ENCODE results near the gene LDLRAD4.

The LDLRAD4 gene

DNA sequence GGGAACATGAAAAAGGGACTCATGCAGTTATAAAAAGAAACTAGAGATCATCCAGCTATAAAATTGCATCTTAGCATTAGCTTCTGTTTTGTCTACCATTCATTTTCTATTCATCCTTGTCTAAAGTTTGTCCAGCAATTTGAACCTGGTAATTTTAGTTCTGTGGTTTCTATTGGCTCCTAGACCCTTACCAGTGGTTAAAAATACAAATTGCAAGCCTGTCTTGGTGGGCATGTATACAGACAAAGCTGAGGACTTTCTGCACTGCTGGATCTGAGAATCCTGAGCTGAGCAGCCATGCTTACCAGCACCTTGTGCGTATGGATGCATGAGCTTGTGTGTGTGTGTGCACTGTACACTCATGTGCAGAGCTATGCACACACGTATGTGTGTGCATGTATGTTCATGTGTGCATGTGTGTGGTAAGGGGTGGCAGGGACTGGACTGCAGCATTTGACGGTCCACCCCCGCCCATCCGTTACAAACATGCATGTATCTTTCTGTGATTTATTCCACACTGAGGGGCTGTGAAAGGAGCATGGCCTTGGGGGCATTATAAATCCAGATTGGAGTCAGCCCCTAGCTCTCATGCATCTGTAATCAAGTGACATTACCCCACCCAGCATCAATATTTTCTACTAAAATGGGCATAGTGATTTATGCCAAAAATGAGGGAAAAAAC is 363.1 kb downstream of the LDLRAD4 start:
- Histone ChIP-seq H3K27me3 (replicated peaks in 2 of 5; ENCODE audit: control insufficient read depth in 4 of 5, insufficient read depth in 5 of 5, low read length in 4 of 5) (no peaks in the 10 kb centered on the region), H3K9me3 (ENCODE audit: control extremely low read depth in 1 of 5, control insufficient read depth in 4 of 5, insufficient read depth in 2 of 5, low read depth in 1 of 5, low read length in 4 of 5) (no peaks in the 10 kb centered on the region), H3K4me1 (ENCODE audit: control extremely low read depth in 1 of 4, control insufficient read depth in 4 of 4, insufficient read depth in 4 of 4, low read length in 3 of 4) (peaks cover 20 to 82% (median 41%) of the 10 kb centered on the region in 4 experiments), H3K4me3 (ENCODE audit: control insufficient read depth in 1 of 7, extremely low read depth in 1 of 7, insufficient read depth in 4 of 7, low read depth in 2 of 7, low read length in 6 of 7) (no peak overlapping the region), H3K36me3 (ENCODE audit: control insufficient read depth in 4 of 4, insufficient read depth in 4 of 4, low read length in 3 of 4) (no peaks in the 10 kb centered on the region), H3K27ac (ENCODE audit: insufficient read depth in 1 of 2, low read depth in 1 of 2, low read length in 2 of 2, poor library complexity in 1 of 2, severe bottlenecking in 2 of 2) (no peak overlapping the region)
- WGBS (ENCODE audit: insufficient coverage) = 93% methylated on average over 2 of the region's 5 CpGs
- CTCF ChIA-PET = interaction anchor here (0.8 to 3.1 kb wide), 9 partner anchors 10 to 48 kb away, joined by 3 to 10 read pairs (median 4); no protein-coding TSS in a partner anchor
- POLR2A ChIA-PET = no interaction called here
- DNase-seq = no peak

DNA sequence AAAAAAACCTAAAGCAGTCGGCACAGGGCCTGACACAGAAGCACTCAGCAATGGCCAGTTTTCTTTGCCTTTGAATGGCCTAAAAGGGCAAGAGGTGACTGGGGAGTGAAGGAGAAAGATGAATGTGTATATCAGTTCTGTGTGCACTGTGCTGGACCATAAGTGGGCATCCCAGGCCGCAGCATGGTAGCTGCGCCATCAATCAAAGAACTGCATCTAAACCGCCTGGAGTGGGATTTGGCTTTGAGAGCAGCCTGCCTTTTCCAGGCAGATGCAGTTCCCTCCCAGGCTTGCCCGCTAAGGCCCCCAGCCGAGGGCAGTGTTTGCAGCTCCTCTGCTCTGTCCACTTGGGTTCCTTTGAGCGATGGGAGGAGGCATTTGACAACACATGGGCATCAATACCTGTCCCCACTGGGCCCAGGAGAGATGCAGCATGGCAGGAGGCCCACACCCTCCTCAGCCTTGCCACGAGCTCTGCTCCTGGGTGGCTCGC is 363.7 kb downstream of the LDLRAD4 start:
- WGBS (ENCODE audit: insufficient coverage) = 90% methylated on average over 7 of the region's 9 CpGs
- POLR2A ChIA-PET = no interaction called here
- CTCF ChIA-PET = interaction anchor here (0.8 to 3.1 kb wide), 11 partner anchors 9 to 47 kb away, joined by 3 to 10 read pairs (median 5); no protein-coding TSS in a partner anchor
- Histone ChIP-seq H3K4me3 (ENCODE audit: control insufficient read depth in 1 of 7, extremely low read depth in 1 of 7, insufficient read depth in 4 of 7, low read depth in 2 of 7, low read length in 6 of 7) (no peak overlapping the region), H3K36me3 (ENCODE audit: control insufficient read depth in 4 of 4, insufficient read depth in 4 of 4, low read length in 3 of 4) (no peaks in the 10 kb centered on the region), H3K9me3 (ENCODE audit: control extremely low read depth in 1 of 5, control insufficient read depth in 4 of 5, insufficient read depth in 2 of 5, low read depth in 1 of 5, low read length in 4 of 5) (no peaks in the 10 kb centered on the region), H3K4me1 (ENCODE audit: control extremely low read depth in 1 of 4, control insufficient read depth in 4 of 4, insufficient read depth in 4 of 4, low read length in 3 of 4) (peaks cover 20 to 76% (median 35%) of the 10 kb centered on the region in 4 experiments), H3K27me3 (replicated peaks in 2 of 5; ENCODE audit: control insufficient read depth in 4 of 5, insufficient read depth in 5 of 5, low read length in 4 of 5) (no peaks in the 10 kb centered on the region), H3K27ac (ENCODE audit: insufficient read depth in 1 of 2, low read depth in 1 of 2, low read length in 2 of 2, poor library complexity in 1 of 2, severe bottlenecking in 2 of 2) (no peak overlapping the region)
- DNase-seq = no peak

DNA sequence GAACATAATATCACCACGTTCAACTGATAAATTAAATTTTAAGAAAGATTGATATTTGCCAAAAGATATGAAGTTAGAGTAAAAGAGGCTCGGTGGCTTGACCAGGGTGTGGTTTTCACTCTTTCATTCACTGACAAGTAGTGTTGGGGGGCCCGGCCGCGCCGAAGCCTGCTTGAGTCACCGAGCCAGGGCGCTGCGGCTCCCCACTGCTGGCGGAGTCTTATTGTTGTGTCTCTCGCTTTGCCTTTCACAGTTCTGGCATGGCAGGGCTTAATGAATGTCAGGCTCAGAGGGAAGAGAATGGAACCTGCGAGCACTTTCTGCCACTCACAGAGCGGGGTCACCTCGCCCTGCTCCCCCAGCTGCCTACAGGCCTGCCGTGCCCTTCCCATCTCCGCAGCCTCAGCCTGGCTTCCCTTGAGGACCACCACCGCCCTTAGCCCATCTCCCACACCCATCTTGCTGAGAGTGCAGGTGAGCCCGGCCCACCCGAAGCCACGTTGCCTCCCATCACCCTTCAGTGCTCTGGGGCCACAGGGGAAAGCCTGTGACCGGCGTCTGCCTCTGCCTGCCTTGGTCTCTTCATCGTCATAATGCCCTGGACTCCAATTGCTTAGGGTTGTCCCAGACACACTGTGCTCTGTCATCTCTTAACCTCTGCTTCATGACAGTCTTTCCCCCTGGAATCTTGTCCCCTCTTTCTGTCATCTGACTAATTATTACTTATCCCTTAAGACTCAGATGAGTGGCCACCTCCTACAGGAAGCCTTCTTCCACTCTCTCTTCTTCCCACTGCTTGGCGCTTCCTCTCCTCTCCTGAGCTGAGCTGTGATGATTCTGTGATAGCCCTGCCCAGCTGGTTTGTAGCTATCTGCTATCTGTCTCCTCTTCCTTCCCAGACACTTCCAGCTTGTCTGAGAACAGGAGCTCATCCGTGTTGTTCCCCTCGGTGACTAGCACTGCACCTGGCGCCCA is 365.3 kb downstream of the LDLRAD4 start:
- H3K36me3 ChIP-seq (ENCODE audit: control insufficient read depth in 4 of 4, insufficient read depth in 4 of 4, low read length in 3 of 4) = no peaks in the 10 kb centered on the region
- peaks cover 13 to 67% (median 25%) of the 10 kb centered on the region in 4 experiments for H3K4me1 ChIP-seq (ENCODE audit: control extremely low read depth in 1 of 4, control insufficient read depth in 4 of 4, insufficient read depth in 4 of 4, low read length in 3 of 4)
- no peaks in the 10 kb centered on the region for H3K9me3 ChIP-seq (ENCODE audit: control extremely low read depth in 1 of 5, control insufficient read depth in 4 of 5, insufficient read depth in 2 of 5, low read depth in 1 of 5, low read length in 4 of 5)
- 95% methylated on average over 26 of the region's 27 CpGs for WGBS (ENCODE audit: insufficient coverage)
- H3K4me3 ChIP-seq (ENCODE audit: control insufficient read depth in 1 of 7, extremely low read depth in 1 of 7, insufficient read depth in 4 of 7, low read depth in 2 of 7, low read length in 6 of 7) = no peak overlapping the region
- ChIA-PET CTCF (interaction anchor here (1.1 to 2.6 kb wide), 3 partner anchors 9 to 24 kb away, joined by 4 to 7 read pairs (median 5); no protein-coding TSS in a partner anchor), POLR2A (no interaction called here)
- no peak overlapping the region for H3K27ac ChIP-seq (ENCODE audit: insufficient read depth in 1 of 2, low read depth in 1 of 2, low read length in 2 of 2, poor library complexity in 1 of 2, severe bottlenecking in 2 of 2)
- no peaks in the 10 kb centered on the region for H3K27me3 ChIP-seq (replicated peaks in 2 of 5; ENCODE audit: control insufficient read depth in 4 of 5, insufficient read depth in 5 of 5, low read length in 4 of 5)
- DNase-seq = no peak

DNA sequence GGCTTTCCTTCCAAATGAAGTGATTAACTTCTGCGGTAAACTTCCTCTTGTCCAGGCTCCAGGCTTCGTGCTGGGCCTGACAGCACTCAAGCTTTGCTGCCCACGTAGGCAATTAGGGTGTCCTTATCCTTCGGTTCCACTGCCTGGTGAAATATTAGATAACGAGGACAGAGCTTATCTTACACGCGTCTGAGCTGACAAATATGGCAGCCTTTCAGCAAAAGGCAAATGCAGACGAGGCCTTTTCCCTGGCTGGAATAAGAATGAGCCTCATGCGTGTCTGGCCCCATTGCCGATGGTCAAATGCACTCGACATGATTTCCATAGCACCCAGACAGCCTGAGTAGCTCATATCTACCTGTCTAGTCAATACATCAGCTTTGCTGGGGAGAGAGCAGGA is 366.3 kb downstream of the LDLRAD4 start:
- no peak for DNase-seq
- Histone ChIP-seq H3K27ac (ENCODE audit: insufficient read depth in 1 of 2, low read depth in 1 of 2, low read length in 2 of 2, poor library complexity in 1 of 2, severe bottlenecking in 2 of 2) (no peak overlapping the region), H3K4me3 (ENCODE audit: control insufficient read depth in 1 of 7, extremely low read depth in 1 of 7, insufficient read depth in 4 of 7, low read depth in 2 of 7, low read length in 6 of 7) (no peak overlapping the region), H3K9me3 (ENCODE audit: control extremely low read depth in 1 of 5, control insufficient read depth in 4 of 5, insufficient read depth in 2 of 5, low read depth in 1 of 5, low read length in 4 of 5) (no peaks in the 10 kb centered on the region), H3K4me1 (ENCODE audit: control extremely low read depth in 1 of 4, control insufficient read depth in 4 of 4, insufficient read depth in 4 of 4, low read length in 3 of 4) (peaks cover 7 to 58% (median 18%) of the 10 kb centered on the region in 4 experiments), H3K27me3 (replicated peaks in 2 of 5; ENCODE audit: control insufficient read depth in 4 of 5, insufficient read depth in 5 of 5, low read length in 4 of 5) (no peaks in the 10 kb centered on the region), H3K36me3 (ENCODE audit: control insufficient read depth in 4 of 4, insufficient read depth in 4 of 4, low read length in 3 of 4) (no peaks in the 10 kb centered on the region)
- CTCF ChIA-PET = interaction anchor here (1.1 to 2.6 kb wide), 5 partner anchors 10 to 42 kb away, joined by 4 to 7 read pairs (median 5); no protein-coding TSS in a partner anchor
- 77% methylated on average over 11 of the region's 11 CpGs for WGBS (ENCODE audit: insufficient coverage)
- POLR2A ChIA-PET = no interaction called here

DNA sequence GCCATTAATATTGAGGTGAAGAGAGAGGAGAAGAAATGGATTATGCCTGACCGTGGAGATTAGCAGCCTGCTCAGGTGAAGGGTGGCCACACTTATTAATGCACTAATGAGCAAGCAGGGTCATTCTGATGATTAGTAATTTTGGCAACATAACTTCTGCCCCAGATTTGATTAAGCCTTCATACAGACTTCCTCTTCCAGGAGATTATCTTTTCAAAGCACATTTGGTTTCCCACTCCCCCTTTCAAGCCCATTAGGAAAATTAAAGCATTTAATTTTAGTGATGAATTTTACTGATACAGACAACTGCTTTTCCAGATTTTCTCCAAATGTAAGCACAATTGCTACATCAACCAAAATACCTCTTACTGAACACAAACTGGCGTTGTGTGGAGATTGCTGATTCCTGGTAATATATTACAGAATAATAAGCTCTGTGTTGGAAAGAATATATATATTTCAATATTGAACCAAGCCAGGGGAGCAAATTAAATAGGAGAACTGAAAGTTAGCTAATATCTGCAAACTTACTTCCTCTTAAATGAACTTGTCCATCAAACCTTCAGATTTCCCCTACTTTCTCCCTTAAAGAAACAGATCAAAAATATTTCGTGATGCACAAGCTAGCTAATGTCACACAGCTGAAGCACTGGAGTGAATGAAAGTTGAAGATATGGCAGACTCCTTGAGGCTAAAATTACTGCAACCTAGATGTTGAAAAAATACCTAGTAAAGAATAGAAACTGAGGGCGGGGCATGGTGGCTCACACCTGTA is 367.0 kb downstream of the LDLRAD4 start:
- peaks cover 5 to 51% (median 12%) of the 10 kb centered on the region in 4 experiments for H3K4me1 ChIP-seq (ENCODE audit: control extremely low read depth in 1 of 4, control insufficient read depth in 4 of 4, insufficient read depth in 4 of 4, low read length in 3 of 4)
- H3K36me3 ChIP-seq (ENCODE audit: control insufficient read depth in 4 of 4, insufficient read depth in 4 of 4, low read length in 3 of 4) = no peaks in the 10 kb centered on the region
- ChIA-PET CTCF (interaction anchor here (0.7 to 2.6 kb wide), 9 partner anchors 11 to 49 kb away, joined by 3 to 7 read pairs (median 4); no protein-coding TSS in a partner anchor), POLR2A (no interaction called here)
- H3K4me3 ChIP-seq (ENCODE audit: control insufficient read depth in 1 of 7, extremely low read depth in 1 of 7, insufficient read depth in 4 of 7, low read depth in 2 of 7, low read length in 6 of 7) = no peak overlapping the region
- 58% methylated on average over 2 of the region's 4 CpGs for WGBS (ENCODE audit: insufficient coverage)
- no peaks in the 10 kb centered on the region for H3K27me3 ChIP-seq (replicated peaks in 2 of 5; ENCODE audit: control insufficient read depth in 4 of 5, insufficient read depth in 5 of 5, low read length in 4 of 5)
- H3K27ac ChIP-seq (ENCODE audit: insufficient read depth in 1 of 2, low read depth in 1 of 2, low read length in 2 of 2, poor library complexity in 1 of 2, severe bottlenecking in 2 of 2) = no peak overlapping the region
- DNase-seq = peak in 2 of 3 donors; percentile 32 to 48
- H3K9me3 ChIP-seq (ENCODE audit: control extremely low read depth in 1 of 5, control insufficient read depth in 4 of 5, insufficient read depth in 2 of 5, low read depth in 1 of 5, low read length in 4 of 5) = no peaks in the 10 kb centered on the region

DNA sequence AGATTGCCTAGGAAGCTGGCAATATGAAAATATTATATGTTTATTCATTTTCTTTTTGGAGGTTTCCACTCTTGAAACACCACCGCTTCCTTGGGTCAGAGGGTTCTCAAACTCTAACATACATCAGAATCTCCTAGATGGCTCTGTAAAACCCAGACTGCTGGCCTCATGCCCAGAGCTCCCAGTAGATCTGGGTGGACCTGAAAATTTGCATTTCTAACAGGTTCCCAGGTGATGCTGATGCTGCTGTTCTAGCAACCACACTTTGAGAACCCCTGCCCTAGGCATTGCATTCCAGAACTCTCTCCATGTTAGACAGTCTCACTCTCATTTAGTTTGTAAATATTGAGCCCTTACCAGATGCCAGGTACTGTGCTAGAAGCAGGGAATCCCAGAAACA is 368.4 kb downstream of the LDLRAD4 start:
- ChIA-PET POLR2A (no interaction called here), CTCF (interaction anchor here (0.8 to 1.4 kb wide), 2 partner anchors 9 to 11 kb away, joined by 3 to 6 read pairs; no protein-coding TSS in a partner anchor)
- WGBS (ENCODE audit: insufficient coverage) = 100% methylated on average over 1 of the region's 1 CpG
- no peaks in the 10 kb centered on the region for H3K36me3 ChIP-seq (ENCODE audit: control insufficient read depth in 4 of 4, insufficient read depth in 4 of 4, low read length in 3 of 4)
- no peak overlapping the region for H3K27ac ChIP-seq (ENCODE audit: insufficient read depth in 1 of 2, low read depth in 1 of 2, low read length in 2 of 2, poor library complexity in 1 of 2, severe bottlenecking in 2 of 2)
- no peak overlapping the region for H3K4me3 ChIP-seq (ENCODE audit: control insufficient read depth in 1 of 7, extremely low read depth in 1 of 7, insufficient read depth in 4 of 7, low read depth in 2 of 7, low read length in 6 of 7)
- H3K27me3 ChIP-seq (replicated peaks in 2 of 5; ENCODE audit: control insufficient read depth in 4 of 5, insufficient read depth in 5 of 5, low read length in 4 of 5) = no peaks in the 10 kb centered on the region
- H3K9me3 ChIP-seq (ENCODE audit: control extremely low read depth in 1 of 5, control insufficient read depth in 4 of 5, insufficient read depth in 2 of 5, low read depth in 1 of 5, low read length in 4 of 5) = no peaks in the 10 kb centered on the region
- H3K4me1 ChIP-seq (ENCODE audit: control extremely low read depth in 1 of 4, control insufficient read depth in 4 of 4, insufficient read depth in 4 of 4, low read length in 3 of 4) = peaks cover 3 to 46% (median 12%) of the 10 kb centered on the region in 4 experiments
- DNase-seq = no peak
